GM12892 (cell line): ENCODE data around the gene PRR14.

Experiments used
- POLR2A ChIP-seq: IDR thresholded peaks from 2 replicates; pipeline ENCODE4 v1.6.1; 2011; ENCODE audit warnings: low read depth, low read length, control low read depth
- POLR2AphosphoS5 ChIP-seq: IDR thresholded peaks from 2 replicates; pipeline ENCODE4 v1.6.1; 2011; ENCODE audit warnings: low read depth, low read length, control low read depth
- TAF1 ChIP-seq: IDR thresholded peaks from 2 replicates; pipeline ENCODE4 v1.6.1; 2011; ENCODE audit warnings: low read depth, mild to moderate bottlenecking, control low read depth, low read length, borderline replicate concordance

DNA sequence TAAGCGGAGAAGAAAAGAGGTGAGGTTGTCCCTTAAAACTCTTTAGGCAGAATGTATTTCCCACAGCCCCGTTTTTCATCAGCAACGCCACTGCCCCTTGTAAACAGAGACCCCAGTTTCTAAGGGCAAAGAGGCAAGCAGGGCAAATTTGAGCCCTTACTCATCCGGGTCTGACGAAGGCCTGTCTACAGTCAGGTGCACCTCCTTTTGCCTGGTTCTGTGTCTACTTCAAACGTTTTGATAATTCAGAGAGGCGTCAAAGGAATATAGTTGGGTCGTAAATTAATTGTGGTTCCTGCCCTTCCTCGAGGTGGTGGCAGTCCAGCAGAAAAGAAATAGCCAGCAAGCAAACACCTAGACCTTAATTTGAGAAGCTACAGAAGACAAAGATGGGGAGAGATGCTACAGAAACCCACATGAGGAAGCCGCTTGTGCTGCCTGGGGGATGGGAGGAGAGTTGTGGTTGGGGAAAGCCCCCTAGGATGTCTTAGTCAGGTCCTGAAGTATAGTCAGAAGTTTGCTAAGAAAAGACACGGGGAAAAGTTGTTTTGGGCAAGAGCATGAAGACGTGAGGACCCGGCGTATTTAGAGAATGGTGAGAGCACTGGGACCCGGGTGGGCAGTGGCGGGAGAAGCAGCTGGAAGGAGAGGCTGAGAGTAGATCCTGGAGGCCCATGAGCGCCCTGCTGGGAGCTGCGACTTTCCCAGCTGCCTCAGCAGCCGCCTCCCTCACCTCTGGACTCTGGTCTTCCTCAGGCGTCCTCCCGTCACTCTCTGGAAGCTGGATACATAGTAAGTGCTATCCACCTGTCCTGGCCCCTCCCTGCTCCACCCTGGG, 9.9 kb downstream of the PRR14 start:
- TF ChIP-seq POLR2A (no peak), POLR2AphosphoS5 (no peak), TAF1 (peak; percentile 48; the same call in 1 of the 2 replicates)
